ENCODE measurements around the gene AJAP1. TPM values are rescaled to one million over a fixed set of nuclear protein-coding genes. Genes with fewer than 3 reads are reported as not detected.

AJAP1 gene
- total and polyA plus RNA-seq, 10 of the 15 experiments (the other 5 are each of a cell fraction or from before 2014, with no cell fraction given), result not detected

GRCh38 chr1:4662168-4662567 is 7.8 kb downstream of the AJAP1 start (continued):
- TF ChIP-seq EGR1 (IDR thresholded peaks at IDR 0.05; ENCODE audit: borderline replicate concordance in 1 of 2, low read depth in 2 of 2, low read length in 2 of 2) (no peak), HSF1 (IDR thresholded peaks at IDR 0.05; ENCODE audit: low read depth, low read length) (no peak), SMAD1 (IDR thresholded peaks at IDR 0.05; ENCODE audit: low read depth, partially characterized antibody) (no peak), MYB (IDR thresholded peaks at IDR 0.05; ENCODE audit: borderline replicate concordance, low read depth, low read length) (no peak), ZNF274 (IDR thresholded peaks at IDR 0.05; ENCODE audit: insufficient read depth, insufficient read length) (no peak), SREBF1 (IDR thresholded peaks at IDR 0.05; ENCODE audit: low read length) (no peak)

GRCh38 chr1:4662723-4663122 is 8.3 kb downstream of the AJAP1 start:
- ChIA-PET CTCF (no interaction called here), RAD21 (ENCODE audit: unreplicated experiment) (no interaction called here), SMC1A (ENCODE audit: uncharacterized antibody, unreplicated experiment) (no interaction called here), POLR2A (no interaction called here)
- Histone ChIP-seq H3K27me3 (replicated peaks in 1 of 2; ENCODE audit: control insufficient read depth in 2 of 2, insufficient read depth in 2 of 2, low read length in 1 of 2) (no peaks in the 10 kb centered on the region; a peak in 2 of 4 replicates), H3K4me2 (ENCODE audit: control insufficient read depth, insufficient read depth) (no peak overlapping the region), H3K9me3 (replicated peaks; ENCODE audit: control insufficient read depth, insufficient read depth, low read length) (no peaks in the 10 kb centered on the region), H4K20me1 (ENCODE audit: control insufficient read depth, insufficient read depth) (no peaks in the 10 kb centered on the region), H3K4me3 (no peak overlapping the region), H3K4me1 (ENCODE audit: control insufficient read depth, insufficient read depth, low read length) (no peaks in the 10 kb centered on the region), H3K9ac (ENCODE audit: control insufficient read depth, insufficient read depth, low read length) (no peak overlapping the region), H3K79me2 (ENCODE audit: control insufficient read depth, insufficient read depth, low read length) (no peaks in the 10 kb centered on the region), H2AFZ (ENCODE audit: control insufficient read depth, low read depth, low read length) (no peak overlapping the region), H3K36me3 (ENCODE audit: control insufficient read depth in 2 of 2, insufficient read depth in 2 of 2, low read length in 1 of 2) (no peaks in the 10 kb centered on the region), H3K27ac (ENCODE audit: control insufficient read depth, insufficient read depth) (no peak overlapping the region)
- no TSS peak for BruUV-seq (replicated peaks)
- FAIRE-seq, result no peak
- ATAC-seq, result no peak
- DNase-seq (ENCODE audit: low read depth, low spot score), result no peak
- intact Hi-C loops (cut with micrococcal nuclease; ENCODE audit: unreplicated experiment) (no loop called here), in situ Hi-C loops (cut with MboI) (no loop called here)
- 29% methylated on average over 7 of the region's 7 CpGs for WGBS (ENCODE audit: insufficient coverage, insufficient replicate concordance, low lambda C conversion rate, missing lambda C conversion rate)
- TF ChIP-seq STAT3 (IDR thresholded peaks at IDR 0.05; ENCODE audit: low read depth, low read length), result no peak
- no peak for TF ChIP-seq EED (IDR thresholded peaks at IDR 0.05; ENCODE audit: low read depth)
- no peak for TF ChIP-seq SMAD5 (IDR thresholded peaks at IDR 0.05; ENCODE audit: low read depth)
- TF ChIP-seq NR2F1 (conservative IDR thresholded peaks at IDR 0.05), result no peak
- no peak for TF ChIP-seq SIN3A (IDR thresholded peaks at IDR 0.05; ENCODE audit: low read depth, low read length)
- TF ChIP-seq ZZZ3 (IDR thresholded peaks at IDR 0.05; ENCODE audit: control insufficient read depth, insufficient read length, low read depth), result no peak
- TF ChIP-seq CBX3 (IDR thresholded peaks at IDR 0.05; ENCODE audit: borderline replicate concordance, low read depth), result no peak
- TF ChIP-seq RUNX3 (IDR thresholded peaks at IDR 0.05; ENCODE audit: low read length), result no peak
- no peak for TF ChIP-seq MEF2A (IDR thresholded peaks at IDR 0.05; ENCODE audit: insufficient read depth, low read depth, low read length)
- no peak for TF ChIP-seq EGR1 (IDR thresholded peaks at IDR 0.05; ENCODE audit: borderline replicate concordance in 1 of 2, low read depth in 2 of 2, low read length in 2 of 2)
- TF ChIP-seq E4F1 (IDR thresholded peaks at IDR 0.05; ENCODE audit: borderline replicate concordance, partially characterized antibody), result no peak
- no peak for TF ChIP-seq CBX5 (IDR thresholded peaks at IDR 0.05; ENCODE audit: low read depth)
- TF ChIP-seq IKZF2 (IDR thresholded peaks at IDR 0.05), result no peak
- TF ChIP-seq NKRF (conservative IDR thresholded peaks at IDR 0.05), result no peak
- no peak for TF ChIP-seq RAD51 (IDR thresholded peaks at IDR 0.05)
